Memory B cell (primary cell): ENCODE results near the gene CNTNAP2.

Source experiments
- ATAC-seq: fragments of 150-1000 bp; cut with Tn5 transposase; 2 replicates; pipeline ENCODE4 v1.10.0; 2021; ENCODE audit warnings: low read depth, mild to moderate bottlenecking, moderate library complexity
- DNase-seq, 2 donors: peaks; one replicate each; pipeline ENCODE4 v3.0.0; 2022; ENCODE audit warnings: low spot score in 2 of 2
- H3K27ac Mint-ChIP-seq: one replicate; pipeline ENCODE4 v1.8.0; 2022; ENCODE audit warnings: mild to moderate bottlenecking, moderate library complexity, mixed read lengths
- H3K27me3 Mint-ChIP-seq: one replicate; pipeline ENCODE4 v1.8.0; 2022; ENCODE audit warnings: mixed read lengths
- H3K36me3 Mint-ChIP-seq: one replicate; pipeline ENCODE4 v1.8.0; 2022; ENCODE audit warnings: mild to moderate bottlenecking, mixed read lengths
- H3K4me1 Mint-ChIP-seq: one replicate; pipeline ENCODE4 v1.8.0; 2022; ENCODE audit warnings: mixed read lengths
- H3K4me3 Mint-ChIP-seq: one replicate; pipeline ENCODE4 v1.8.0; 2022; ENCODE audit warnings: mild to moderate bottlenecking, moderate library complexity, mixed read lengths
- H3K9me3 Mint-ChIP-seq: one replicate; pipeline ENCODE4 v1.8.0; 2022; ENCODE audit warnings: mixed read lengths

The CNTNAP2 gene

DNA sequence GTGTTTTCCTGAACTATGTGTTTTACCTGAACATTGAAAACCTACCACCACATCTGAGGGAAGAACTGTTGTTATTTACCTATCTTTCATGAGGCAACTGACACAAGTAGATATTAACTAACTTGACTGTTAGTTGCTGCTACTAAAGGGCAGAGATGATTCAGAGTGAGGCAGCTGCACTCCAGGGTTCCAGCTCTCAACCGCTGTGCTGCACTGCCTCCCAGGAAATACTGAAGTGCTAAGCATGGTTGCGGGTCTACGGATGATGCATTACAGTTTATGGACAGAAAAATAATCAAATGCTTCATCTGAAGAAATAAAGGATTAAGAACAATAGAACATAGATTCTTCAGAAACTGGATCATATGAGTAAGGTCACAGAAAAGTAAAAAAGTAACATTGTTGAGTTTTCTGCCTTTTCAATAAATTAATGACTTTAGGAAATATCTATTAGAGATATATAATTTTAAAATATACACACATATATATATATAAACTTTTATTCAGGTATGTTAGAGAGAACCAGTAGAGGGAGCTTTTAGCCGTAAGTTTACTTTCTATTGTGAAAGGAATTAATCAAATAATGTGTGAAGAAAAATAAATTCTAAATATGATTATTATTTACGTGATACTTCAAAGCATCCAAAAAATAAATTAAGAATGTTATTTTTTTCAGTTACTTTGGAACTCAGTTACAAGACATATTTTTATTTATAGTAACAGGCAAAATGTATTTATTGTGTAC is 620.0 kb downstream of the CNTNAP2 start:
- ATAC-seq (no peak), DNase-seq (no peak)
- Mint-ChIP-seq H3K36me3 (no peaks in the 10 kb centered on the region), H3K9me3 (peaks cover 9% of the 10 kb centered on the region), H3K27ac (no peak overlapping the region), H3K4me1 (no peaks in the 10 kb centered on the region), H3K27me3 (no peaks in the 10 kb centered on the region), H3K4me3 (no peak overlapping the region)

DNA sequence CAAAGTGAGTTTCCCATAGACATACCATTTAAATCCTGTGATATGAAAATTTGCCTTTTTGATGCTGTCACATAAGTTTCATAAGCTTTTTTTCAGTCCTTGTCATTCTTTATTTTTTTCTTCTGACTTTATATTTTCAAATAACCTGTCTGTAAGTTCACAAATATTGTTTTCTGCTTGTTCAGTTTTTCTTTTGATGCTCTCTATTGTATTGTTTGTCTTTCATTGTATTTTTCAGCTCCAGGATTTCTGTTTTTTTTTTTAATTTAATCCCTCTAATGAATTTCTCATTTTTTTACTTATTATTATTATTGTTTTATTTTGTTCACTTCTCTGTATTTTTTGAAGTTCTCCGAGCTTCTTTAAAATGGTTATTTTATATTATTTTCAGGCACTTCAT is 623.4 kb downstream of the CNTNAP2 start:
- peaks cover 13% of the 10 kb centered on the region for H3K9me3 Mint-ChIP-seq
- H3K27me3 Mint-ChIP-seq, result no peaks in the 10 kb centered on the region
- no peak overlapping the region for H3K27ac Mint-ChIP-seq
- no peaks in the 10 kb centered on the region for H3K4me1 Mint-ChIP-seq
- no peak for DNase-seq
- no peak for ATAC-seq
- H3K36me3 Mint-ChIP-seq, result no peaks in the 10 kb centered on the region
- no peak overlapping the region for H3K4me3 Mint-ChIP-seq

GRCh38 chr7:146741911-146742310 is 625.3 kb downstream of the CNTNAP2 start:
- no peak for DNase-seq
- H3K27me3 Mint-ChIP-seq, result no peaks in the 10 kb centered on the region
- H3K9me3 Mint-ChIP-seq, result peaks cover 13% of the 10 kb centered on the region
- H3K4me3 Mint-ChIP-seq, result no peak overlapping the region
- no peak overlapping the region for H3K27ac Mint-ChIP-seq
- no peak for ATAC-seq
- no peaks in the 10 kb centered on the region for H3K4me1 Mint-ChIP-seq
- no peaks in the 10 kb centered on the region for H3K36me3 Mint-ChIP-seq

- H3K27ac Mint-ChIP-seq, result no peak overlapping the region
- H3K4me1 Mint-ChIP-seq, result no peaks in the 10 kb centered on the region
- ATAC-seq (no peak), DNase-seq (no peak)
- H3K36me3 Mint-ChIP-seq, result no peaks in the 10 kb centered on the region
- H3K9me3 Mint-ChIP-seq, result peaks cover 9% of the 10 kb centered on the region
- H3K27me3 Mint-ChIP-seq, result no peaks in the 10 kb centered on the region
- no peak overlapping the region for H3K4me3 Mint-ChIP-seq
Observed at GRCh38 chr7:146754385-146754784, 637.8 kb downstream of the CNTNAP2 start.

DNA sequence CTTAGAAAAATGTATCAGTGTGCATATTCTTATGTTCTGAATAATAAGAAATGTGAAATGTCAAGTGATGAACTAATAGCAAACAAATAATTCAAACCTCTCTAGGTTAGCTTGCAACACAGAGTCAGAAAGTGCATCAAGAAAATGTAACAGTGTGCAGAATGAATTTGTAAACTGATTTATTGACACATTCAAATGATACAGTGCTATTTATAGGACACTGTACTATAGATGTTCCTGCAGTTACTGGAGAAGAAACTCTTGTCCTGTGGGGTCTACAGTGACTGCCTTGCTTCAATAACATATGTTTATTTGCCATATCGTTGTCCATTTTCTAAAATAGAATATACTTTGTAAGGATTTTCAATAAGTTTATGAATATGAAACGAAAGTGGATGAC is 639.0 kb downstream of the CNTNAP2 start:
- ATAC-seq (no peak), DNase-seq (no peak)
- Mint-ChIP-seq H3K36me3 (no peaks in the 10 kb centered on the region), H3K4me3 (no peak overlapping the region), H3K27me3 (no peaks in the 10 kb centered on the region), H3K9me3 (peaks cover 6% of the 10 kb centered on the region), H3K27ac (no peak overlapping the region), H3K4me1 (no peaks in the 10 kb centered on the region)

DNA sequence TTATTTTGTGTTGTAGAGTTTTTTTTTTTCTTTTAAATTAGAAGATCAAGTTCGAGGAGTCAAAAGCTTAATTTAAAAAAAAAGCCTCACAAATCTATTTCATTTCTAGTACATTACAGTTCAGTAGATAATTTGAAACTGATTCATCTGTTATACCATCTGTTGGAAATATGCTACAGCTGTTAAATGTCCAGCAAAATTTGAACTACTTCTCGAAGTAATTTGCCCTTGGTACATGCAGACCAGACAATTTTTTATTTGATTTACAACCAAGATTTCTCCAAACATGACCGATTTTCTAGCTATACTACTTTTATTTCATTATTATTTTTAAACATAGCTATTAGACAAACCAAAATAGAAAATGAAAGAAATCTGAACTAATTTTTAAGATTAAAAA is 647.9 kb downstream of the CNTNAP2 start:
- DNase-seq (no peak), ATAC-seq (no peak)
- peaks cover 7% of the 10 kb centered on the region for H3K9me3 Mint-ChIP-seq
- H3K27ac Mint-ChIP-seq, result no peak overlapping the region
- no peak overlapping the region for H3K4me3 Mint-ChIP-seq
- H3K4me1 Mint-ChIP-seq, result no peaks in the 10 kb centered on the region
- no peaks in the 10 kb centered on the region for H3K27me3 Mint-ChIP-seq
- H3K36me3 Mint-ChIP-seq, result no peaks in the 10 kb centered on the region

- Mint-ChIP-seq H3K27me3 (no peaks in the 10 kb centered on the region), H3K4me1 (no peaks in the 10 kb centered on the region), H3K4me3 (no peak overlapping the region), H3K27ac (no peak overlapping the region), H3K36me3 (no peaks in the 10 kb centered on the region), H3K9me3 (peaks cover 2% of the 10 kb centered on the region)
- DNase-seq (no peak), ATAC-seq (no peak)
Observed at GRCh38 chr7:146768957-146769356, 652.4 kb downstream of the CNTNAP2 start.

DNA sequence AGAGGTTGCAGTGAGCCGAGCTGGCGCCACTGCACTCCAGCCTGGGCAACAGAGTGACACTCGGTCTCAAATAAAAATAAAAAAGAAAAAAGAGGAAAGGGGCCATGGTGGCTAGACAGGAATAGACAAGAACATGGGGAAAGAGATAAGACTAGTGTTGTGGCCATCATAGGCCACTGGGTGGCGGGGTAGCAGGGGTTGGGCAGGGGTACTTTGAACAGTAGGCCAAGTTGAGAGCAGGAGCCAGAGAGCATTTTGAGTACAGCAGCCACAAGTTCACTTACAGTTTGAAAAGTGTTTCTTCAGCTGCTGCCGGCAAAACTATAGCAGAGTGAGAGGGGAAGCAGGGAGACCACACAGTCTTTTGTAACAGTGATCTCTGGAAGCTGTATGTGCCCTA is 656.0 kb downstream of the CNTNAP2 start:
- Mint-ChIP-seq H3K36me3 (no peaks in the 10 kb centered on the region), H3K27ac (no peak overlapping the region), H3K4me3 (no peak overlapping the region), H3K4me1 (no peaks in the 10 kb centered on the region), H3K27me3 (no peaks in the 10 kb centered on the region), H3K9me3 (peaks cover 3% of the 10 kb centered on the region)
- no peak for DNase-seq
- no peak for ATAC-seq

- H3K27ac Mint-ChIP-seq, result no peak overlapping the region
- H3K27me3 Mint-ChIP-seq, result no peaks in the 10 kb centered on the region
- ATAC-seq (no peak), DNase-seq (no peak)
- peaks cover 3% of the 10 kb centered on the region for H3K9me3 Mint-ChIP-seq
- no peak overlapping the region for H3K4me3 Mint-ChIP-seq
- H3K36me3 Mint-ChIP-seq, result no peaks in the 10 kb centered on the region
- H3K4me1 Mint-ChIP-seq, result no peaks in the 10 kb centered on the region
Observed at GRCh38 chr7:146773506-146773905, 656.9 kb downstream of the CNTNAP2 start.

GRCh38 chr7:146781352-146782116 is 664.9 kb downstream of the CNTNAP2 start:
- no peaks in the 10 kb centered on the region for H3K9me3 Mint-ChIP-seq
- H3K4me1 Mint-ChIP-seq, result no peaks in the 10 kb centered on the region
- DNase-seq, result no peak

DNA sequence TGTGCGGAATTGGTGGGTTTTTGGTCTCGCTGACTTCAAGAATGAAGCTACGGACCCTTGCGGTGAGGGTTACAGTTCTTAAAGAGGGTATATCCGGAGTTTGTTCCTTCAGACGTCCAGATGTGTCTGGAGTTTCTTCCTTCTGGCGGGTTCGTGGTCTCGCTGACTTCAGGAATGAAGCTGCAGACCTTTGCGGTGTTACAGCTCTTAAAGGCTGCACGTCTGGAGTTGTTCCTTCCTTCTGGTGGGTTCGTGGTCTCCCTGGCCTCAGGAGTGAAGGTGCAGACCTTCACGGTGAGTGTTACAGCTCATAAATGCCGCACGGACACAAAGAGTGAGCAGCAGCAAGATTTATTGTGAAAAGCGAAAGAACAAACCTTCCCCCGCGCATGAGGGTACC is 670.7 kb downstream of the CNTNAP2 start:
- Mint-ChIP-seq H3K4me3 (no peak overlapping the region), H3K36me3 (no peaks in the 10 kb centered on the region), H3K27ac (no peak overlapping the region), H3K27me3 (no peaks in the 10 kb centered on the region), H3K9me3 (no peaks in the 10 kb centered on the region), H3K4me1 (no peaks in the 10 kb centered on the region)
- DNase-seq (no peak), ATAC-seq (no peak)

More at GRCh38 chr7:146781352-146782116, 664.9 kb downstream of the CNTNAP2 start:
- H3K27me3 Mint-ChIP-seq, result no peaks in the 10 kb centered on the region
- H3K27ac Mint-ChIP-seq, result no peak overlapping the region
- H3K36me3 Mint-ChIP-seq, result no peaks in the 10 kb centered on the region
- H3K4me3 Mint-ChIP-seq, result no peak overlapping the region
- ATAC-seq, result no peak

DNA sequence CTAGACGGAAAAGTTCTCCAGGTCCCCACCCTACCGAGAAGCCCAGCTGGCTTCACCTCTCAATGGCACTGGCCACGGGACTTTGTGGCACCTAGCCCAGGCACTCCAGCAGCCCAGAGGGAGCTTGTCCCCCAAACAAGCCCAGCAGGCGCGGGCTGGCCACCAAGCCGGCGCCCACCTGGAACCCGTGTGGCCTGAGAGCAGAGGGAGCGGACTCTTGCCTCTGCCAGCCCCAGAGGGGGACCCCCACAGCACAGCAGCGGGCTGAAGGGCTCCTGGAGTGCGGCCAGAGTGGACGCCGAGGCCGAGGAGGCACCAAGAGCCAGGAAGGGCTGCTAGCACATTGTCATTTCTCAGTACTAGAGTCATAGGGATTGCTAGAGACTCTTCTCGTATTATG is 671.4 kb downstream of the CNTNAP2 start:
- no peaks in the 10 kb centered on the region for H3K9me3 Mint-ChIP-seq
- DNase-seq (no peak), ATAC-seq (no peak)
- no peak overlapping the region for H3K27ac Mint-ChIP-seq
- H3K36me3 Mint-ChIP-seq, result no peaks in the 10 kb centered on the region
- H3K4me3 Mint-ChIP-seq, result no peak overlapping the region
- H3K27me3 Mint-ChIP-seq, result no peaks in the 10 kb centered on the region
- H3K4me1 Mint-ChIP-seq, result no peaks in the 10 kb centered on the region

DNA sequence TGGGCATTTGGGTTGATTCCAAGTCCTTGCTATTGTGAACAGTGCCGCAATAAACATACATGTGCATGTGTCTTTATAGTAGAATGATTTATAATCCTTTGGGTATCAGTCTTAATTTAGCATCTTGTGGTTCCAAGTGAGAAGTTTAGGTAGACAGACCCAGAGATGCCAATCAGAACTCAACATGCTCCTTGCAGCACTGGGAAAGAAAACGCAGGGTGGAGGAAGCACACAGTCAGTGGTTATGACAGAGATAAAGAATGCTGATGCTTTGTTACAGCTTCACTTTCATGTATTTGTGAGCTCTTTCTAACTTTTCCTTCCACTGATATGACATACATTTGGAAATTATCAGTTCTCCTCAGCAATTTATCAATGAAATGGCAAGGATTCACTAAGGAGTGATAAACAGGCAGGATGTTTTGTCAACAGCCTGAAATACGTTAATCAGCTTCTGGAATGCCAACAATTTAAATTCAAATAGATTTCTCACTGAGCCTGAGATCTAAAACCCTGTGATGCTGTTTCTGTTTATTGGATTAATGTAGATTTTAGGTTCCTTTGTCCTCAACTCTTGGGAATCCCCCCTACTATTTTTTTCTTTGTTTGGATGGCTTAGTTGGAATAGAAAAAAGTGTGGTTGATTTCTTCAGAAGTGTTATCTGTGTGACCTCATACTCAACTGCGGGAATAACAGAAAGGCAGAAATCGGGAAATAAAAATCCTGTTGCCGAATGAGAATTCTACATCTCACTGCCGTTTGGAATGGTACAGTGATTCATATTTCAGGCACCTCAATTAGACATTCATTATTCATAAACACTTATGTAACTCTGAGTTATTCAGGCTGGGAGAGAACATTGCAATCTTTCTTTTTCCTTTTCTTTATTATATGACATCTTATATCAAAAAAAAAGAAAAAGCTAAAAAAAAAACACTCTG is 675.0 kb downstream of the CNTNAP2 start:
- no peak overlapping the region for H3K4me3 Mint-ChIP-seq
- DNase-seq, result no peak
- H3K27ac Mint-ChIP-seq, result no peak overlapping the region
- ATAC-seq, result no peak
- no peaks in the 10 kb centered on the region for H3K27me3 Mint-ChIP-seq
- peaks cover 4% of the 10 kb centered on the region for H3K9me3 Mint-ChIP-seq
- no peaks in the 10 kb centered on the region for H3K36me3 Mint-ChIP-seq
- no peaks in the 10 kb centered on the region for H3K4me1 Mint-ChIP-seq

- no peak overlapping the region for H3K27ac Mint-ChIP-seq
- no peaks in the 10 kb centered on the region for H3K36me3 Mint-ChIP-seq
Observed at GRCh38 chr7:146804620-146805019, 688.0 kb downstream of the CNTNAP2 start.

More at GRCh38 chr7:146804620-146805019, 688.0 kb downstream of the CNTNAP2 start:
- Mint-ChIP-seq H3K4me1 (no peaks in the 10 kb centered on the region), H3K27me3 (no peaks in the 10 kb centered on the region), H3K9me3 (peaks cover 6% of the 10 kb centered on the region), H3K4me3 (no peak overlapping the region)
- no peak for ATAC-seq
- no peak for DNase-seq
